Stimulated activated CD4-positive, alpha-beta T cell treated with anti-CD3 and anti-CD28 coated beads, Interleukin-2, amount 100 ng/mL, for 4 hours (primary cell): ENCODE data around the gene ZNF232.
"Not testable (repeated sequence)": the region's sequence is repeated elsewhere in the genome, so short reads cannot be mapped to it uniquely, and the experiment has no call there.

Experiments used
- DNase-seq: peaks from one replicate; pipeline ENCODE4 v3.0.0-alpha.2; 2020; ENCODE audit warnings: low read depth

The ZNF232 gene

GRCh38 chr17:5111402-5112204, at the start of gene ZNF232:
Gene ZNF232, minus strand, starts transcription at chr17:5111878. Its CDS starts 56 bp downstream, at chr17:5111822.
- DNase-seq: peak; percentile 86

- DNase-seq: not testable (repeated sequence)
Measured at GRCh38 chr17:5160702-5161101, 49.0 kb upstream of the ZNF232 start.

GRCh38 chr17:5146122-5146521, 34.4 kb upstream of the ZNF232 start:
- not testable (repeated sequence) for DNase-seq

GRCh38 chr17:5142877-5143276, 31.2 kb upstream of the ZNF232 start:
- DNase-seq: not testable (repeated sequence)

GRCh38 chr17:5139458-5139732, 27.7 kb upstream of the ZNF232 start:
- DNase-seq: no peak

GRCh38 chr17:5138616-5139457, 27.2 kb upstream of the ZNF232 start:
- no peak for DNase-seq

GRCh38 chr17:5138198-5138544, 26.5 kb upstream of the ZNF232 start:
- not testable (repeated sequence) for DNase-seq

- DNase-seq: not testable (repeated sequence)
Measured at GRCh38 chr17:5137511-5138197, 26.0 kb upstream of the ZNF232 start.

- DNase-seq: not testable (repeated sequence)
Measured at GRCh38 chr17:5136580-5137412, 25.1 kb upstream of the ZNF232 start.

- DNase-seq: no peak
Measured at GRCh38 chr17:5135726-5136579, 24.3 kb upstream of the ZNF232 start.

- DNase-seq: not testable (repeated sequence)
Measured at GRCh38 chr17:5135131-5135712, 23.5 kb upstream of the ZNF232 start.

GRCh38 chr17:5134571-5134970, 22.9 kb upstream of the ZNF232 start:
- not testable (repeated sequence) for DNase-seq

GRCh38 chr17:5133961-5134360, 22.3 kb upstream of the ZNF232 start:
- DNase-seq: not testable (repeated sequence)

GRCh38 chr17:5133311-5133710, 21.6 kb upstream of the ZNF232 start:
- no peak for DNase-seq

- not testable (repeated sequence) for DNase-seq
Measured at GRCh38 chr17:5132503-5133225, 21.0 kb upstream of the ZNF232 start.

- DNase-seq: not testable (repeated sequence)
Measured at GRCh38 chr17:5131799-5132502, 20.3 kb upstream of the ZNF232 start.

- no peak for DNase-seq
Measured at GRCh38 chr17:5131146-5131715, 19.6 kb upstream of the ZNF232 start.

GRCh38 chr17:5130687-5131086, 19.0 kb upstream of the ZNF232 start:
- DNase-seq: not testable (repeated sequence)

- DNase-seq: not testable (repeated sequence)
Measured at GRCh38 chr17:5130261-5130660, 18.6 kb upstream of the ZNF232 start.
